ENCODE measurements around the gene COPS3.
"Not testable (repeated sequence)": the region's sequence is repeated elsewhere in the genome, so short reads cannot be mapped to it uniquely, and the experiment has no call there.

Gene COPS3

DNA sequence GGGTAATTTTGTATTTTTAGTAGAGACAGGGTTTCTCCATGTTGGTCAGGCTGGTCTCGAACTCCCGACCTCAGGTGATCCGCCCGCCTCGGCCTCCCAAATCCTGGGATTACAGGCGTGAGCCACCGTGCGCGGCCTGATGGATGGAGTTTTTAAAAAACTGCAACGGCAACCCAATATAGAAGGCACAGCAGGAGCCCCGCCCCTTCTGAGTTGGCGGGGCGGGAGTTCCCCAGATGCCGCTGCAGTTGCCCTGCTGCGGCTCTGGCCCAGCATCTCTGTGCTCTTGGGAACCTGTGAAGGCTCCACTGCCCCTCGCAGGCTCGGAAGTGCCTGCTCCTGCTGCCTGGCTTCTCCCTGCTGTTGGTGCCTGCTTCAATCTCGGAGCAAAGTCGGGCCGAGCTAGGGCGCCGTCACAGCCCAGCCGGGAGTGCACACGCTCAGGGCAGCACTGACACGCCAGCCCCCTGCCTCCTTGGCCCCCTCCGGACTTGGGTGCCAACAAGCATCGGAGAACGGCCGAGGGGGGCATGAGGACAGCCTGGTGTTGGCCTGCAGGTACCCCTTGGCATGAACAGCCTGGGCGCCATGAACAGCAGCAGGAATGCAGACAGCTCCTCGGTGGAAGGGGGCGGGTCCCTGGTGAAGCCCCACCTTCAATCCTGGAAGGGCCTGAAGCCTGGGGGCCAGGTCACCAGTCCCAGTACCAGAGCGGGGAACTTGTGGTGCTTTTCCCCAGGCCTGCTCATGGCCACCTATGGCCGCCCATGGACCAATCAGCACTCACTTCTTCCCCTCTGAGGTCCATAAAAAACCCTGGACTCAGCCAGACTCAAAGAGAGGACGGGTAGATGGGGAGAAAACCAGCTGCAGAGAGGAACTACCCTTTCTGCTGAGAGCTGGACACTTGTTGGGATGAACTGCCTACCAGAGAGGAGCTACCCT lies 19.9 kb upstream of the COPS3 start:
- DNase-seq = peak; percentile 68

DNA sequence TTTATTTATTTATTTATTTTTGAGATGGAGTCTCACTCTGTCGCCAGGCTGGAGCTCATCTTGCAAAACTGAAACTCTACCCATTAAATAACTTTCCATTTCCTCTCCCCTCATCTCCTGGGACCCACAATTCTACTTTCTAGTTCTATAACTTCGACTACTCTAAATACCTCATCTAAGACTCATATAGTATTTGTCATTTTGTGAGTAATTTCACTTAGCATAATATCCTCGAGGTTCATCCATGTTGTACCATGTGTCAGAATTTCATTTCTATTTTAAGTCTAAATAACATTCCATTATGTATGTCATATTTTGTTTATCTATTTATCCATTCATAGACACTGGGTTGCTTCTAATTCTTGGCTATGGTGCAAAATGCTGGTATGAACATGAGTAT lies 17.1 kb upstream of the COPS3 start:
- DNase-seq = no peak

DNA sequence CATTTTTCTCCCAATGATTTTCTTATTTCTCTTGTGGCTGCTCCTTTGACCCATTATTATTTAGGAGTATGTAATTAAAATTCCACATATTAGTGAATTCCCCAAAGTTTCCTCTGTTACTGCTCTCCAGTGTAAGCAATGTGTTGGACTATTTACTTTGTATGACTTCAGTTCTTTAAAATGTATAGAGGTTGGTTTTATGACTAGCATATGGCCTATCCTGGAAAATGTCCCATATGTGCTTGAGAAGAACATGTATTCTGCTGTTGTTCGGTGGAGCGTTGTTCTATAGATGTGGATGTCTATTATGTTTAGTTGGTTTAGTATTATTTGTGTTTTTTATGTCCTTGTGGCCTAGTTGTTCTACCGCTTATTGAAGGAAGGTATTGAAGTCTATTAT lies 16.2 kb upstream of the COPS3 start:
- DNase-seq = no peak

DNA sequence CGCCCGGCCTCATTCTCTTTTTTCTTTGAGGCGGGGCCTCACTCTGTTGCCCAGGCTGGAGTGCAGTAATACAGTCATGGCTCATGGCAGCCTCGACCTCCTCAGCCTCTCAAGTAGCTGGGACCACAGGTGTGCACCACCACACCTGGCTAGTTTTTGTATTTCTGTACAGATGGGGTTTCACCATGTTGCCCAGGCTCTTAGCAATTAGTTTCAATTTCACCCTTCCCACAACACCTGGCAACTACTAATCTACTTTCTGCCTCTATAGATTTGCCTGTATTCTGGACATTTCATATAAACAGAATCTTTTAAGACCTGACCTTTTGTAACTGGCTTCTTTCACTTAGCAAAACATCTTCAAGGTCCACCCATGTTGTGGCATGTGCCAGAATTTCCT lies 14.1 kb upstream of the COPS3 start:
- DNase-seq = no peak

DNA sequence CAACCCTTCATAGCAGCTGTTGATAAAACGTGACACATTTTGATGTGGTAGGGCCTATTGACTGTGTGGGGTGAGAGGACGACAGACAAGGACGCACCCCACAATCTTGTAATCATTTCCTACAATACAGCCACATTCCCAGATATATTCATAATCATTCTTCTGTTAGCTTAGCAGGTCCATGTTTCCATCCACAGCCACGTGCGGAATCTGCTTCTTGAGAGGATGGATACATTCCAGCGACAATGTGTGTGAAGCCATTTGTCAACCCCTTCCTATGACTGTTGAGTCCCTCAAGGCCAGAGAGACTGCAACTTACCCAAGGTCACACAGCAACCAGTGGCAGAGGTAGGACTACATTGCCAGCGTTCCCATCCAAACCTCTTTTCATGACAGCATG lies 8.7 kb upstream of the COPS3 start:
- DNase-seq = no peak

DNA sequence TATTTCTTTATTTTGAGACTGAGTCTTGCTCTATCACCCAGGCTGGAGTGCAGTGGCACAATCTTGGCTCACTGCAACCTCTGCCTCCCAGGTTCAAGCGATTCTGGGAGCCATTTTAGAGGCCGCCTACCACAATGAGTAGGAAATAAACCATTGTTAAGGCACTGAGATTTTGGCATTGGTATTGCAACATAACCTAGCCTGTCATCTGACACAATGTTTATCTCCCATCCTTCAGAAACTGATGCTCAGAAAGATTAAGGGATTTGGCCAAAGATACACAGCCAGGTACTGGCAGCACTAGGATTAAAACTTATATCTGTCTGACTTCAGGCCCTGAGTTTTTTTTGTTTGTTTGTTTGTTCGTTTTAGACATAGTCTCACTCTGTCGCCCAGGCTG lies 8.0 kb upstream of the COPS3 start:
- no peak for DNase-seq

DNA sequence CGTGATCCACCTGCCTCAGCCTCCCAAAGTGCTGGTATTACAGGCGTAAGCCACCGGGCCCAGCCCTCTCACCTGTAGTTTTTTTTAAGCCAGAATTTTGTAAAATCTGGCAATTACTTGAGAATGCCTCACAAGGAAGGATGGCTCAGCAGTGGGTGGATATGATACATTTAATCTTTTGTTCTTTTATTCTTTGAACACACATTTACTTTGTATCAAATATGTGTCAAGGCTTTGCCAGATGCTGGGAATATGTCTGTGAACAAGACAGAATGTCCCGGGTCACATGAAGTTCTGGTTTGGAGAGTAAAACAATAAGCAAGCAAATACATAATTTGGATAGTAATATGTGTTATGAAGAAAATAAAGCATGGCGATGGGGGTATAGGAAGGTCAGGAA lies 4.9 kb upstream of the COPS3 start:
- no peak for DNase-seq

DNA sequence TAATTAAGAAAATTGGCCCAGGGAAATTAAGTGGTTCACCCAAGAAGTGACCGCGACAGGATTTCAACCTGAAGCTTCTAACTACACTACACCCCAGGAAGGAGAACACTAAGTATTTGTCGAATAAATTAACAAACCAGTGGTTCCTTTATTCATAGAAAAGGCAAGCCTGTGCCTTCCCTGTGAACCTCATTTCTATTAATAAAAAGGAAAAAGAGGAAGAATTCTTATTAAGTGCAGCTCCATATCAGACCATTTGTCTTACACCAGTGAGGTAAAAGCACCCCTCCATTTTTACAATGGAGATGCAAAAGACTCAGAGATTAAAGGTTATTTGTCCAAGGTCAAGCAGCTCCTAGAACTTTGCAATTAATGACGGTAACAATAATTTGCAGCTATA lies 1.7 kb downstream of the COPS3 start:
- DNase-seq = no peak

DNA sequence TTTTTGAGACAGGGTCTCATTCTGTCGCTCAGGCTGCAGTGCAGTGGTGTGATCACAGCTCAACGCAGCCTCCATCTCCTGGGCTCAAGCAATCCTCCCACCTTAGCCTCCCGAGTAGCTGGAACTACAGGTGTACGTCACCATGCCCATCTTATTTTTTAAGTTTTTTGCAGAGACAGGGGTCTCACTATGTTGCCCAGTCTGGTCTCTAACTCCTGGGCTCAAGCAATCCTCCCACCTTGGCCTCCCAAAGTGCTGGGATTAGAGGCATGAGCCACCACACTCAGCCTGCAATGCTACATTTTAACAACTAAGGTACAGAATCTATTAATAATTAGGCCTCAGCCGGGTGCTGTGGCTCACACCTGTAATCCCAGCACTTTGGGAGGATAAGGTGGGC lies 3.6 kb downstream of the COPS3 start:
- not testable (repeated sequence) for DNase-seq

DNA sequence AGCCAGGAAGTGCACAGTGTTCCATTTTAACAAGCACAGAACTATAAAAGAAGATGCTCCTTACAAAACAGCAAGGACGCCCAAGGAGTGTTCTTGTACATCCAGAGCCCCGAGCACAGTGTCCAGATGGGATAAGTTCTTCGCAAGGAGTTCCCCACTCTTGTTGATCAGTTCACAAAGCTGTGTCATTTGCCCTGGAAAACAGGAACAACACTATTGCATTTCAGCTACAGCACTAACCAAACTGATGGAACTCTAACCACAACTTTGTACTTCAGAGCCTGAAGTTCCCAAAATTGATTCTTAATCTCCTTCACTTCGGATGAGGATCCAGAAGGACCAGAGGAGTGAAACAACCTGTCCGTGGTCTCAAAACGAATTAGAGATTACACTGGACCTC lies 5.1 kb downstream of the COPS3 start:
- DNase-seq = peak; percentile 63

DNA sequence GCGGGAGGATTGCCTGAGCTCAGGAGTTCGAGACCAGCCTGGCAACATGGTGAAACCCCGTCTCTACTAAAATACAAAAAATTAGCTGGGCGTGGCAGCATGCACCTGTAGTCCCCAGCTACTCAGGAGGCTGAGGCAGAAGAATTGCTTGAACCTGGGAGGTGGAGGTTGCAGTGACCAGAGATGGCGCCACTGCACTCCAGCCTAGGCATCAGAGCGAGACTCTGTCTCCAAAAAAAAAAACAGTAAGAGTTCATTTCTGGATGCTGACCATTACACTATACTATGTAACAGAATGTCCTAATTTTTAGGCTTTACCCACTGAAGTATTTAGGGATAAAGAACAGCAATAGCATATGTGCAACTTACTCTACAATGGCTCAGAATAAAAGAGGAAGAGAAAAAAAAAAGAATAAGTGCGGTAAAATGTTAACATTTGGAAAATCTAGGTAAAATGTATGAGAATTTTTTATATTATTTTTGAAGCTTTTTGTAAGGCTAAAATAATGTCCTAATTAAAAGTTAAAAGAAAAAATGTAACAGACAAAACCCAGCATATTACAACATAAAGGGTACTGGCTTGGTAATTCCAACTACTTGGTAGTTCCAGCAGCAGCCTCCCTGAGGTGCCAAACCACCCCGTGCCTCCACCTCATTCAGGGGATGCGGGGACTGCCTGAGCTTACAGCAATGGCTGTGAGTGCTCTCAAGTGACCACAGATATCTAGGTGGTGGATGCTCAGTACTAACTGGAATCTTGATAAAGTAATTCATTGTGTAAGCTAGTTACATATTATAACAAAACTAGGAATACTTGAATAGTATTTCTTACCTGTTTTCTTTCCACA lies 10.9 kb downstream of the COPS3 start:
- no peak for DNase-seq

DNA sequence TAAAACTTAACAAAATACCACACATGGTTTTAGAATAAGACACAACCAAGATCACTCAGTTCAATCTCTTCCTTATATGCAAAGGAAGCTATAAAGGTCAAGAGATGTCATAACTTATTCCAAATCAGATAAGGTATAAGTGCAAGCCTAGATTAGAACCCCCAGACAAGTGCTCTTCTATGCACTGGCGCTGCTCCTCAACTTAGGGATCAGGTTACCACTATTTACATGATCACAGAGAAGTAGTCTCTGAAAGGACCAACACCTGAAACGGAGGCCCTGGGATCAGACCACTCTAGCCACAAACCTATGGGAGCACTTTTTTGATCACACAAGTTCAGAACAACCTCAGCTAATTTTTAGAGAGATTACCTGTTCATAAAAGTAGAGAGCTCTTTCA lies 16.6 kb downstream of the COPS3 start:
- no peak for DNase-seq

DNA sequence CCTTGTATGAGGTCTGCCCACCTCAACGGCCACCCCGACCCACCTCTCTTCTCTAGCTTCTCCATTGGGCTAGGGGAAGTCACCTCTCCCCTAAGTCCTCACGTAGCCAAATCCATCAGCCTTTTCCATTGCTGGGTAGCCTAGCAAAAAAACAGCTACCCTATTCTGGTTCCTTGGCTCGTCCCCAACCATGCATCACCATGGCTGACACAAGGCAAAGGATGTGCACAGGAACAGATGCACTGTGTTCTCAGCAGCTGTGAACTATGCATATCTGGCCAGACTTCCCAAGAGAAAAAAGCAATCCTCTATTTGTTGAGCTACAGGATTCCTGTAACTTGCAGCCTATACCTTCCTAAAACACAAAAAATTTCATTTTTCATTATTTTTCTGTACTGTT lies 22.0 kb downstream of the COPS3 start:
- DNase-seq = no peak

DNA sequence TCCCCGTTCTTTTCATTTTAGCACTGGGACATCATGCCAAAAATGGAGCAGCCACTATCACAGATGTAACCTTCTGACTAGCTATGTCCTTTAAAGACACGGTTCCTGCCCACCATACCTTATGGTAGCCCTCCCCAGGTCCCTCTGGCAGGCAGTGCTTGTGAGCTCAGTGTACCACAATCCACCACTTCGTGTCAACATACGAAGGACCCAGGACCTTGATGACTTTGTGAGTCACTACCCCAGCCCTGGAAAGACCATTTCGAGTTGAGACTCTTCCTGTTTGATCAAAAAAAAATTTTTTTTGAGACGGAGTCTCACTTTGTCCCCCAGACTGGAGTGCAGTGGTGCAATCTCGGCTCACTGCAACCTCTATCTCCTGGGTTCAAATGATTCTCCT lies 23.0 kb downstream of the COPS3 start:
- DNase-seq = no peak

DNA sequence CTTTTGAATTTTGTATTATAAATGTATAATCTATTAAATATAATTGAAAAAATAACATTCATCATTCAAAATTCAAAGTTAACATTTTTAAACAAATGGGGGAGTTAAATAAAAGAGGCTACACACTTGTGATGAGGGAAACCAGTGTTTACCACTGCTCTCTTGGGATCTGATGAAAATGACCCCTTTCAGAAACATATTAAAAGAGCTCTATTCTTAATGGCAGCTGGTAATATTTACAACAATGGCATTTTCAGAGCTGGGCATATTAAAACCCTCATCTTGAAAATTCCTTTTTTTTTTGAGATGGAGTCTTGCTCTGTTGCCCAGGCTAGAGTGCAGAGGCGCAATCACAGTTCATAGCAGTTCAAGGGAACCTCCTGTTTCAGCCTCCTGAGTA lies 24.7 kb downstream of the COPS3 start:
- no peak for DNase-seq

DNA sequence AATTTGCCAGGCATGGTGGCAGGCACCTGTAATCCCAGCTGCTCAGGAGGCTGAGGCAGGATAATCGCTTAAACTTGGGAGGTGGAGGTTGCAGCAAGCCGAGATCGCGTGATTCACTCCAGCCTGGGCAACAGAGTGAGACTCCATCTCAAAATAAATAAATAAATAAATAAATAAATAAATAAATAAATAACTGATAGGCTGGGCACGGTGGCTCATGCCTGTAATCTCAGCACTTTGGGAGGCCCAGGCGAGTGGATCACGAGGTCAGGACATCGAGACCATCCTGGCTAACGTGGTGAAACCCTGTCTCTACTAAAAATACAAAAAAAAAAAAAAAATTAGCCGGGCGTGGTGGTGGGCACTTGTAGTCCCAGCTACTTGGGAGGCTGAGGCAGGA lies 25.4 kb downstream of the COPS3 start:
- not testable (repeated sequence) for DNase-seq

DNA sequence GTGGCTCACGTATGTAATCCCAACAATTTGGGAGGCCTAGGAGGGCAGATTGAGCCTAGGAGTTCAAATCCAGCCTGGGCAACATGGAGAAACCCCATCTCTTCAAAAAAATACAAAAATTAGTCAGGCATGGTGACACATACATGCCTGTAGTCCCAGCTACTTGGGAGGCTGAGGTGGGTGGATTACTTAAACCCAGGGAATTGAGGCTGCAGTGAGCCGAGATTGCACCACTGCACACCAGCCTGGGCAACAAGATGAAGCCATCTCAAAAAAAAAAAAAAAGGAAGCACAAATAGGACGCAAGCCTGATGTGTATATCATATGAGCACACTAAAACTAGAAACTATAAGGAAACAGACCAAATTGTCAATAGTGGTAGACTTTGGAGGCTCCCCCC lies 27.0 kb downstream of the COPS3 start:
- peak; percentile 80 for DNase-seq

DNA sequence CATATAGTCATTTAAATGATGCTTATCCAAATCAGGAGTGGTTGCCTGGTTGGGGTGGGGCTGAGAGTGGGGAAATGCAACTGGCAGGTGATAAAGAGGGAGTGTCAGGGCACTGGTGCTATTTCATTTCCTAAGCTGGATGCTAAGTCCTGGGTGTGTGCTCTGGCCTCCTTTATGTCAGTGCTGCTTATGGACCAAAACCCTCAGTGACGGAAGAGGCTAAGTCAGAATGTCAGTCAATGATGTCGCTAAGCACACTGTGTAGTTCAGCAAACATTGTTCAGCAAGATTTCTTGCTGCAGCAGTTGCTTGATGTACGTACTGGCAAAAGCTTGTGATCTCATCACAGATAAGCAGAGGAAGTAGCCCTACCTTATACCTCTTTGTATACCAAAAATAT lies 27.6 kb downstream of the COPS3 start:
- DNase-seq = no peak

DNA sequence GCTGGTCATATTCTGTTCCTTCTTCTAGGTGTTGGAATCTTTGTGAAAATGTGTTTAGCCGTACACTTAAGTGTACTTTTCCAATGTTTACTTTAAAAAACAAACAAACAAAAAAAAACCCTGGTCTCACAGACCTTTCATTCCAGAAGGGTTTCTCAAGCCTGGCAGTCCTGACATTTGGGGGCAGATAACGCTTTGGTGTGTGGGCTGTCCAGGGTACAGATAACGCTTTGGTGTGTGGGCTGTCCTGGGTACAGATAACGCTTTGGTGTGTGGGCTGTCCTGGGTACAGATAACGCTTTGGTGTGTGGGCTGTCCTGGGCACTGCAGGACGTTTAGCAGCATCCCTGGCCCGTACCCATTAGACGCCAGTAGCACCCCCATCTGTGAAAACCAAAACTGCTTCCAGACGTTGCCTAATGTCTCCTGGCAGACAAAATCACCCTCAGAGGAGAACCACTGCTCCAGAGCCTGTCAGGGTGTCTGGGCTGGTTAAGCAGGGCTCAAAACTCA lies 28.8 kb downstream of the COPS3 start:
- no peak for DNase-seq

DNA sequence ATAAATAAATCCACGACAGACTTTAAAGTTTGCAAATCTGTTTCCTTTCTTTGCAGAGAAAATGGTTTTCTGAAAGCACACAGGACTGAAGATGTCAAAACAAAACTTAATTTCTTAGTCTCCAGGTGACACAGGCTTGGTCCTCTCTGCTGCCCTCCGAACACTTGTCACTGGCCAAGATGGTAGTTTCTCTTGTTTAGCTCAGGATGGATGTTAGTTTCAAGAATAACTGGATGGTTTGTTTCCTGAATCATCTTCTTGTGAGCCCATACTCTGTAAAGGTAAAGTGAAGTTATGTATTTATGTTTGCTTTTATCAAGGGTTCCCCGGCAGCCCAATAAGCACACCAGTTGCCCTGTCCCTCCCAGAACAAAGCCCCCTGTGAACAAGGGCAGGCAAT lies 34.2 kb downstream of the COPS3 start:
- no peak for DNase-seq

DNA sequence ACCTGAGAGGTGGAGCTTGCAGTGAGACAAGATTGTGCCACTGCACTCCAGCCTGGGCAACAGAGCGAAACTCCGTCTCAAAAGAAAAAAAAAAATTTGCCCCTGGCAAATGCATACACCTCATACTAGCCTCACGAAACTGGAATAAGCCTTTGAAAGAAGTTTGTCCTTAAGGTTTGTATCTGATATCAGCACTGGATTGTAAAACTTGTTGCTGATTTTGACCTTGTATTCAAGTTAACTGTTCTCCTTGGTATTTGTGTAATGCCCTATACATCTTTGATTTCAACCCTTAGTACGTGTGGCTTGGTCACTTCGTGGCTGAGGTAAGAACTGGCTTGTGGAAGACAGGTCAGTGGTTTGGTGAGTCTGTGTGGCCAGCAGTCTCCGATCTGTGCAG lies 37.9 kb downstream of the COPS3 start:
- no peak for DNase-seq

DNA sequence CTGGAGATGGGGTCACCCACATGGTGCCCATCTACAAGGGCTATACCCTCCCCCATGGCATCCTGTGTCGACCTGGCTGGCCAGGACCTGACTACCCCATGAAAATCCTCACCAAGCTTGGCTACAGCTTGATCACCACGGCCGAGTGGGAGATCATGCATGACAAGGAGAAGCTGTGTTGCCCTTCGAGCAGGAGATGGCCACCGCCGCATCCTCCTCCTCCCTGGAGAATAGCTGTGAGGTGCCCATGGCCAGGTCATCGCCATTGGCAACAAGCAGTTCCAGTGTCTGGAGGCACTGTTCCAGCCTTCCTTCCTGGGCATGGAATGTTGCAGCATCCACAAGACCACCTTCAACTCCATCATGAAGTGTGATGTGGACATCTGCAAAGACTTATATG lies 38.8 kb downstream of the COPS3 start:
- no peak for DNase-seq

DNA sequence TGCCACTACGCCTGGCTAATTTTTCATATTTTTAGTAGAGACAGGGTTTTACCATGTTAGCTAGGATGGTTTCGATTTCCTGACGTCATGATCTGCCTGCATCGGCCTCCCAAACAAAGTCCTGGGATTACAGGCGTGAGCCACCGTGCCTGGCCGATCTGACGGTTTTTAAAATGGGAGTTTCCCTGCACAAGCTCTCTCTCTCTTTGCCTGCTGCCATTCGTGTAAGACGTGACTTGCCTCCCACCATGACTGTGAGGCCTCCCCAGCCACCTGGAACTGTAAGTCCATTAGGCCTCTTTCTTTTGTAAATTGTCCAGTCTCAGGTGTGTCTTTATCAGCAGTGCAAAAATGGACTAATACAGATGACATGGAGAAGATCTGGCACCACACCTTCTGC lies 39.4 kb downstream of the COPS3 start:
- no peak for DNase-seq

DNA sequence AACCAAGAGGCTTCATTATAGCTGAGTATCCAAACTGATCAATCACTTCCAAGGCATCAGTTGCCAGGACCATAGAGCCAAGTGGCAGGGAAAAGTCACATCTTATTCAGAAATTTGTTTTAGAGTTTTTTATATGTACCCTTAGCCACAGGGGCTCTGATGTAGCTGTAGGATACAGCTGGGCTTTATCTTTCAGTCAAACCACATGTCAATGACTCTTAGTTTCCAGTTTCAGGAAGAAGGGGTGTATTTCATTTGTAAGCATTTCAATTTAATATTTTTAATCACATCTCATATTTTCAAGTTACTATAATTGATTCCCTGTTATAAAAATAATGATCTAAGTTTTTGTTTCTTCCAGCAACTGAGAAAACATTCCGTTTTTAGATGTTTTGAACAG lies 41.2 kb downstream of the COPS3 start:
- DNase-seq = no peak

All from suppressor macrophage treated with lipopolysaccharide for 4 hours (primary cell).